Measurements from ENCODE around the gene PNLDC1. TPM values are rescaled to one million over a fixed set of nuclear protein-coding genes. Genes with fewer than 3 reads are reported as not detected.

PNLDC1 gene
- total and polyA plus RNA-seq, 9 of the 15 experiments (the other 6 are each of a cell fraction or from before 2014, with no cell fraction given), result 0.12 TPM; not detected in 8

DNA sequence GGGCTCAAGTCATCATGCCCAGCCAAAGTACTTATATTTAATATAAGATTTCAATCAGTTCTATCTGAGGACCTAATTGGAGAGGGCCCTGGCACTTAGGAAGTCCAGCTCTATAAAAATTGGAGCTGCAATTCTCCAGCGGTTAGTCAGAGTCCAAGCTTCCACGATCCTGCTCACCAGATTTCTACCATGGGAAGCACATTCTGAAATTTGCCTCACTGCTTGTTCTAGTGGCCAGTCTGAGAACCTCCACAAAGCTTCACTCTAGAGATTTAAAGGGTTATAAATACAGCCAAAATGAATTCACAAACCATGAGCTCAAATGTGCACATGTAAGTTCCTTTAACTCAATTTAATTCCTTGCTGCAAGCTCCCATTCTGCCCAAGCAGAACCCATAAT, 33.5 kb downstream of the PNLDC1 start:
- Histone ChIP-seq H3K9me1 (ENCODE audit: control insufficient read depth, insufficient read depth, low read length) (no peaks in the 10 kb centered on the region), H3K4me1 (replicated peaks in 1 of 2; ENCODE audit: control insufficient read depth in 2 of 2, insufficient read depth in 2 of 2, low read length in 2 of 2) (peaks cover 0 to 12% of the 10 kb centered on the region in 2 experiments; a peak in 3 of 5 replicates), H3K79me2 (ENCODE audit: control insufficient read depth, insufficient read depth, low read length) (no peaks in the 10 kb centered on the region), H4K20me1 (replicated peaks; ENCODE audit: control insufficient read depth, insufficient read depth, low read length) (peaks cover 3% of the 10 kb centered on the region; the same call in 1 of the 2 replicates), H3K4me2 (ENCODE audit: insufficient read depth, low read length) (no peak overlapping the region), H3K4me3 (no peak overlapping the region), H3K27me3 (ENCODE audit: control insufficient read depth in 2 of 2, insufficient read depth in 2 of 2, low read length in 2 of 2) (peaks cover 61 to 62% of the 10 kb centered on the region in 2 experiments), H3K9me3 (replicated peaks; ENCODE audit: control insufficient read depth, insufficient read depth, low read depth, low read length) (no peaks in the 10 kb centered on the region), H3K36me3 (ENCODE audit: control insufficient read depth, insufficient read depth, low read length) (no peaks in the 10 kb centered on the region), H3K9ac (ENCODE audit: insufficient read depth in 1 of 2, low read depth in 2 of 2, low read length in 2 of 2) (no peak overlapping the region), H3K27ac (ENCODE audit: extremely low read depth, low read depth, low read length) (no peak overlapping the region), H2AFZ (ENCODE audit: low read depth, low read length) (no peak overlapping the region)
- ChIA-PET CTCF (ENCODE audit: low intra/inter-chr PET ratio) (no interaction called here), POLR2A (interaction anchor here (0.5 to 1.1 kb wide), 4 partner anchors 13 to 140 kb away, joined by 3 read pairs; partner anchors contain the start of gene SOD2)
- DNase-seq (ENCODE audit: extremely low read depth in 1 of 4, low spot score in 3 of 4) (no peak), FAIRE-seq (no peak), ATAC-seq (no peak)
- WGBS (ENCODE audit: insufficient coverage, low coverage, missing lambda C conversion rate), result 3% methylated on average over 2 of the region's 2 CpGs
- BruUV-seq (replicated peaks), result no TSS peak
- intact Hi-C loops (cut with micrococcal nuclease) (no loop called here), in situ Hi-C loops (cut with MboI) (no loop called here)
- TF ChIP-seq, protein P1, sequence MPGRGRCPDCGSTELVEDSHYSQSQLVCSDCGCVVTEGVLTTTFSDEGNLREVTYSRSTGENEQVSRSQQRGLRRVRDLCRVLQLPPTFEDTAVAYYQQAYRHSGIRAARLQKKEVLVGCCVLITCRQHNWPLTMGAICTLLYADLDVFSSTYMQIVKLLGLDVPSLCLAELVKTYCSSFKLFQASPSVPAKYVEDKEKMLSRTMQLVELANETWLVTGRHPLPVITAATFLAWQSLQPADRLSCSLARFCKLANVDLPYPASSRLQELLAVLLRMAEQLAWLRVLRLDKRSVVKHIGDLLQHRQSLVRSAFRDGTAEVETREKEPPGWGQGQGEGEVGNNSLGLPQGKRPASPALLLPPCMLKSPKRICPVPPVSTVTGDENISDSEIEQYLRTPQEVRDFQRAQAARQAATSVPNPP (IDR thresholded peaks at IDR 0.05; ENCODE audit: borderline replicate concordance, insufficient read depth, insufficient read length), result no peak
- TF ChIP-seq GABPB2 (CRISPR knock-in tag; conservative IDR thresholded peaks at IDR 0.05) (no peak), HDAC6 (IDR thresholded peaks at IDR 0.05; ENCODE audit: low read depth, low read length) (no peak), CCAR2 (IDR thresholded peaks at IDR 0.05; ENCODE audit: low read depth, low read length) (no peak), RBM15 (IDR thresholded peaks at IDR 0.05; ENCODE audit: insufficient read depth, low read length) (no peak), SRSF3 (IDR thresholded peaks at IDR 0.05; ENCODE audit: insufficient read depth, low read length) (no peak), STAT5A (IDR thresholded peaks at IDR 0.05; ENCODE audit: borderline replicate concordance, low read length) (no peak), ZNF253 (CRISPR knock-in tag; conservative IDR thresholded peaks at IDR 0.05) (no peak), PTBP1 (IDR thresholded peaks at IDR 0.05; ENCODE audit: low read depth, low read length) (no peak), LARP7 (IDR thresholded peaks at IDR 0.05) (no peak), NCOA4 (IDR thresholded peaks at IDR 0.05; ENCODE audit: partially characterized antibody) (no peak)
- TF ChIP-seq, protein P2, sequence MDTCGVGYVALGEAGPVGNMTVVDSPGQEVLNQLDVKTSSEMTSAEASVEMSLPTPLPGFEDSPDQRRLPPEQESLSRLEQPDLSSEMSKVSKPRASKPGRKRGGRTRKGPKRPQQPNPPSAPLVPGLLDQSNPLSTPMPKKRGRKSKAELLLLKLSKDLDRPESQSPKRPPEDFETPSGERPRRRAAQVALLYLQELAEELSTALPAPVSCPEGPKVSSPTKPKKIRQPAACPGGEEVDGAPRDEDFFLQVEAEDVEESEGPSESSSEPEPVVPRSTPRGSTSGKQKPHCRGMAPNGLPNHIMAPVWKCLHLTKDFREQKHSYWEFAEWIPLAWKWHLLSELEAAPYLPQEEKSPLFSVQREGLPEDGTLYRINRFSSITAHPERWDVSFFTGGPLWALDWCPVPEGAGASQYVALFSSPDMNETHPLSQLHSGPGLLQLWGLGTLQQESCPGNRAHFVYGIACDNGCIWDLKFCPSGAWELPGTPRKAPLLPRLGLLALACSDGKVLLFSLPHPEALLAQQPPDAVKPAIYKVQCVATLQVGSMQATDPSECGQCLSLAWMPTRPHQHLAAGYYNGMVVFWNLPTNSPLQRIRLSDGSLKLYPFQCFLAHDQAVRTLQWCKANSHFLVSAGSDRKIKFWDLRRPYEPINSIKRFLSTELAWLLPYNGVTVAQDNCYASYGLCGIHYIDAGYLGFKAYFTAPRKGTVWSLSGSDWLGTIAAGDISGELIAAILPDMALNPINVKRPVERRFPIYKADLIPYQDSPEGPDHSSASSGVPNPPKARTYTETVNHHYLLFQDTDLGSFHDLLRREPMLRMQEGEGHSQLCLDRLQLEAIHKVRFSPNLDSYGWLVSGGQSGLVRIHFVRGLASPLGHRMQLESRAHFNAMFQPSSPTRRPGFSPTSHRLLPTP (IDR thresholded peaks at IDR 0.05; ENCODE audit: borderline replicate concordance, extremely low read depth, insufficient read length), result no peak
- TF ChIP-seq, protein P3, sequence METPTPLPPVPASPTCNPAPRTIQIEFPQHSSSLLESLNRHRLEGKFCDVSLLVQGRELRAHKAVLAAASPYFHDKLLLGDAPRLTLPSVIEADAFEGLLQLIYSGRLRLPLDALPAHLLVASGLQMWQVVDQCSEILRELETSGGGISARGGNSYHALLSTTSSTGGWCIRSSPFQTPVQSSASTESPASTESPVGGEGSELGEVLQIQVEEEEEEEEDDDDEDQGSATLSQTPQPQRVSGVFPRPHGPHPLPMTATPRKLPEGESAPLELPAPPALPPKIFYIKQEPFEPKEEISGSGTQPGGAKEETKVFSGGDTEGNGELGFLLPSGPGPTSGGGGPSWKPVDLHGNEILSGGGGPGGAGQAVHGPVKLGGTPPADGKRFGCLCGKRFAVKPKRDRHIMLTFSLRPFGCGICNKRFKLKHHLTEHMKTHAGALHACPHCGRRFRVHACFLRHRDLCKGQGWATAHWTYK (CRISPR knock-in tag; IDR thresholded peaks at IDR 0.05), result no peak
- TF ChIP-seq, protein P4, sequence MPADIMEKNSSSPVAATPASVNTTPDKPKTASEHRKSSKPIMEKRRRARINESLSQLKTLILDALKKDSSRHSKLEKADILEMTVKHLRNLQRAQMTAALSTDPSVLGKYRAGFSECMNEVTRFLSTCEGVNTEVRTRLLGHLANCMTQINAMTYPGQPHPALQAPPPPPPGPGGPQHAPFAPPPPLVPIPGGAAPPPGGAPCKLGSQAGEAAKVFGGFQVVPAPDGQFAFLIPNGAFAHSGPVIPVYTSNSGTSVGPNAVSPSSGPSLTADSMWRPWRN (IDR thresholded peaks at IDR 0.05; ENCODE audit: low read depth), result no peak
- TF ChIP-seq, protein P5, sequence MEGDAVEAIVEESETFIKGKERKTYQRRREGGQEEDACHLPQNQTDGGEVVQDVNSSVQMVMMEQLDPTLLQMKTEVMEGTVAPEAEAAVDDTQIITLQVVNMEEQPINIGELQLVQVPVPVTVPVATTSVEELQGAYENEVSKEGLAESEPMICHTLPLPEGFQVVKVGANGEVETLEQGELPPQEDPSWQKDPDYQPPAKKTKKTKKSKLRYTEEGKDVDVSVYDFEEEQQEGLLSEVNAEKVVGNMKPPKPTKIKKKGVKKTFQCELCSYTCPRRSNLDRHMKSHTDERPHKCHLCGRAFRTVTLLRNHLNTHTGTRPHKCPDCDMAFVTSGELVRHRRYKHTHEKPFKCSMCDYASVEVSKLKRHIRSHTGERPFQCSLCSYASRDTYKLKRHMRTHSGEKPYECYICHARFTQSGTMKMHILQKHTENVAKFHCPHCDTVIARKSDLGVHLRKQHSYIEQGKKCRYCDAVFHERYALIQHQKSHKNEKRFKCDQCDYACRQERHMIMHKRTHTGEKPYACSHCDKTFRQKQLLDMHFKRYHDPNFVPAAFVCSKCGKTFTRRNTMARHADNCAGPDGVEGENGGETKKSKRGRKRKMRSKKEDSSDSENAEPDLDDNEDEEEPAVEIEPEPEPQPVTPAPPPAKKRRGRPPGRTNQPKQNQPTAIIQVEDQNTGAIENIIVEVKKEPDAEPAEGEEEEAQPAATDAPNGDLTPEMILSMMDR (IDR thresholded peaks at IDR 0.05 in 2 of 3, conservative IDR thresholded peaks at IDR 0.05 in 1 of 3; ENCODE audit: insufficient read depth in 2 of 3, low read depth in 1 of 3, low read length in 3 of 3), result no peak
